KMS-11 (cell line): ENCODE data around the gene LOXL3.
"Not testable (repeated sequence)": the region's sequence is repeated elsewhere in the genome, so short reads cannot be mapped to it uniquely, and the experiment has no call there.

Experiments used
- H2AFZ ChIP-seq: fragments of 200-600 bp; sonication (generic); 2 replicates; pipeline ENCODE4 v1.6.1; 2016; ENCODE audit warnings: antibody characterized with exemption, mixed run types, low read depth
- H3K27ac ChIP-seq: fragments of 200-600 bp; sonication (generic); 2 replicates; pipeline ENCODE4 v1.6.1; 2016; ENCODE audit warnings: mild to moderate bottlenecking, mixed run types
- H3K27me3 ChIP-seq: fragments of 200-600 bp; sonication (generic); 2 replicates; pipeline ENCODE4 v1.6.1; 2017; ENCODE audit warnings: mild to moderate bottlenecking, low read depth, mixed run types, moderate library complexity; ENCODE audit not compliant: insufficient read depth
- H3K36me3 ChIP-seq: fragments of 200-600 bp; sonication (generic); 2 replicates; pipeline ENCODE4 v1.6.1; 2017; ENCODE audit warnings: mild to moderate bottlenecking, mixed run types; ENCODE audit not compliant: insufficient read depth
- H3K4me1 ChIP-seq: fragments of 200-600 bp; sonication (generic); 2 replicates; pipeline ENCODE4 v1.6.1; 2016; ENCODE audit warnings: mild to moderate bottlenecking, low read depth, mixed run types; ENCODE audit not compliant: poor library complexity, severe bottlenecking
- H3K4me2 ChIP-seq: fragments of 200-600 bp; sonication (generic); 2 replicates; pipeline ENCODE4 v1.7.0; 2016; ENCODE audit warnings: mild to moderate bottlenecking, mixed run types
- H3K4me3 ChIP-seq: fragments of 200-600 bp; sonication (generic); IDR thresholded peaks from 2 replicates; pipeline ENCODE4 v1.6.1; 2017; ENCODE audit warnings: low read depth, low read length, mixed read lengths; ENCODE audit not compliant: insufficient read depth
- H3K79me2 ChIP-seq: fragments of 200-600 bp; sonication (generic); 2 replicates; pipeline ENCODE4 v1.6.1; 2016; ENCODE audit warnings: low read depth, mixed run types; ENCODE audit not compliant: insufficient read depth
- H3K9ac ChIP-seq: fragments of 200-600 bp; sonication (generic); 2 replicates; pipeline ENCODE4 v1.6.1; 2016; ENCODE audit warnings: mild to moderate bottlenecking, mixed run types
- H4K20me1 ChIP-seq: fragments of 200-600 bp; sonication (generic); 2 replicates; pipeline ENCODE4 v1.6.1; 2016; ENCODE audit warnings: mild to moderate bottlenecking, mixed run types; ENCODE audit not compliant: insufficient read depth
- CTCF ChIP-seq: fragments of 200-600 bp; sonication (generic); conservative IDR thresholded peaks from 2 replicates; pipeline ENCODE4 v1.6.1; 2017; ENCODE audit warnings: low read depth, mild to moderate bottlenecking, antibody characterized with exemption, low read length, moderate library complexity, mixed read lengths

LOXL3 gene

DNA sequence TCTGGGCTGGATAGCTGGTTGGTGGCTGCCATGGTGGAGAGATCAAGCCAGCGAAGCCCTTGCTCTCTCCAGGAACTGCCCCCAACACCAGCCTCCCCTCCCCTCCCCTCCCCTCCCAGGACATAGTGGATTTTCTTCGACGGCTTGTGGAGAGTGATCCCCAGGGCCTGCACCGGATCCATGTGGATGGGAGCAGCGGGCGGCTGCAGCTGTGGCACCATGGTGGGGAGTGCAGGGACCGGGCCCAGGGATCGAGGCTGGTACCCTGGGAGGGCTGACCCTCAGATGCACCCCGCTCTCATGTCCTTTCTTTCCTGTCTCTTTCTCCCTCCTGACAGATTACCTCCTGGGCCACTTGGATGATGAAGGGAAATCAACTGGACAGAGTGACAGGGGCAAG, 63.8 kb downstream of the LOXL3 start:
- no peaks in the 10 kb centered on the region for H3K36me3 ChIP-seq
- H4K20me1 ChIP-seq, result no peaks in the 10 kb centered on the region
- no peak overlapping the region for H3K4me3 ChIP-seq
- H3K27me3 ChIP-seq, result no peaks in the 10 kb centered on the region
- H3K4me2 ChIP-seq, result no peak overlapping the region
- no peaks in the 10 kb centered on the region for H3K4me1 ChIP-seq
- no peaks in the 10 kb centered on the region; the same call in 1 of the 2 replicates for H3K79me2 ChIP-seq
- H3K27ac ChIP-seq, result no peak overlapping the region
- no peak overlapping the region for H2AFZ ChIP-seq
- no peak for TF ChIP-seq CTCF
- H3K9ac ChIP-seq, result no peak overlapping the region

GRCh38 chr2:74488643-74489481, 64.9 kb downstream of the LOXL3 start:
- Histone ChIP-seq H3K4me1 (no peaks in the 10 kb centered on the region), H3K9ac (no peak overlapping the region), H4K20me1 (no peaks in the 10 kb centered on the region), H2AFZ (no peak overlapping the region), H3K27ac (no peak overlapping the region), H3K4me2 (no peak overlapping the region), H3K36me3 (no peaks in the 10 kb centered on the region), H3K4me3 (no peak overlapping the region), H3K79me2 (no peaks in the 10 kb centered on the region; the same call in 1 of the 2 replicates), H3K27me3 (no peaks in the 10 kb centered on the region)
- no peak for TF ChIP-seq CTCF

DNA sequence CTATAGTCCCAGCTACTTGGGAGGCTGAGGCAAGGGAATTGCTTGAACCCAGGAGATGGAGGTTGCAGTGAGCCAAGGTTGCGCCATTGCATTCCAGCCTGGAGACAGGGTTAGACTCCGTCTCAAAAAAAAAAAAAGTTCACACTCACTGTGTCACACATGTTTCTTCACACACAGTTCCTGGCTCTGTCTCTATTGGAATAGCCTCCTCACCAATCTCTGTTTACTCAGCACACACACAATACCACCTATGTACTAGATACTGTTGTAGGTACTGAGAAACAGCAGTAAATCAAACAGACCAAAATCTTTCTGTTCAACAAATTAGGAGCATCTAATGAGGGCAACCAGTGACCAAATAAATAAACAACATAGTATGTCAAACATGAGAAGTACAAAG, 67.6 kb downstream of the LOXL3 start:
- Histone ChIP-seq H3K27me3 (no peaks in the 10 kb centered on the region), H4K20me1 (no peaks in the 10 kb centered on the region), H2AFZ (no peak overlapping the region), H3K4me2 (no peak overlapping the region), H3K79me2 (peaks cover 11% of the 10 kb centered on the region), H3K4me1 (peaks cover 6% of the 10 kb centered on the region), H3K9ac (no peak overlapping the region), H3K4me3 (no peak overlapping the region), H3K36me3 (no peaks in the 10 kb centered on the region), H3K27ac (no peak overlapping the region)
- TF ChIP-seq CTCF, result no peak

DNA sequence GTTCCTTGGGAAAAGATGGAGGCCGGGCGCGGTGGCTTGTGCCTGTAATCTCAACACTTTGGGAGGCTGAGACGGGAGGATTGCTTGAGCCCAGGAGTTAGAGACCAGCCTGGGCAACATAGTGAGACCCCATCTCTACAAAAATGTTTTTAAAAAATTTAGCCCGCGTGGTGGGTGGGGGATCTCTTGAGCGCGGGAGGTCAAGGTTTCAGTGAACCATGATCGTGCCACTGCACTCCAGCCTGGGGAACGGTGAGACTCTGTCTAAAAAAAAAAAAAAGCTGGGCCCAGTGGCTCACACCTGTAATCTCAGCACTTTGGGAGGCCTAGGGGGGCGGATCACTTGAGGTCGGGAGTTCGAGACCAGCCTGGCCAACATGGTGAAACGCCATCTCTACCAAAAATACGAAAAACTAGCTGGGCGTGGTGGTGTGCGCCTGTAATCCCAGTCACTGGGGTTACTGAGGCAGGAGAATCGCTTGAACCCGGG, 70.0 kb downstream of the LOXL3 start:
- not testable (repeated sequence) for H4K20me1 ChIP-seq, H3K36me3 ChIP-seq, H3K4me3 ChIP-seq, H3K27ac ChIP-seq, H3K27me3 ChIP-seq
- peak overlapping the region; percentile 99 for H2AFZ ChIP-seq
- H3K79me2 ChIP-seq, result peaks cover 18% of the 10 kb centered on the region
- H3K4me1 ChIP-seq, result peaks cover 15% of the 10 kb centered on the region
- H3K9ac ChIP-seq, result peak overlapping the region; percentile 90; the same call in 1 of the 2 replicates
- peak overlapping the region; percentile 52 for H3K4me2 ChIP-seq
